ENCODE measurements around the gene ABHD5.
"Not testable (repeated sequence)": the region's sequence is repeated elsewhere in the genome, so short reads cannot be mapped to it uniquely, and the experiment has no call there.

ABHD5 gene

DNA sequence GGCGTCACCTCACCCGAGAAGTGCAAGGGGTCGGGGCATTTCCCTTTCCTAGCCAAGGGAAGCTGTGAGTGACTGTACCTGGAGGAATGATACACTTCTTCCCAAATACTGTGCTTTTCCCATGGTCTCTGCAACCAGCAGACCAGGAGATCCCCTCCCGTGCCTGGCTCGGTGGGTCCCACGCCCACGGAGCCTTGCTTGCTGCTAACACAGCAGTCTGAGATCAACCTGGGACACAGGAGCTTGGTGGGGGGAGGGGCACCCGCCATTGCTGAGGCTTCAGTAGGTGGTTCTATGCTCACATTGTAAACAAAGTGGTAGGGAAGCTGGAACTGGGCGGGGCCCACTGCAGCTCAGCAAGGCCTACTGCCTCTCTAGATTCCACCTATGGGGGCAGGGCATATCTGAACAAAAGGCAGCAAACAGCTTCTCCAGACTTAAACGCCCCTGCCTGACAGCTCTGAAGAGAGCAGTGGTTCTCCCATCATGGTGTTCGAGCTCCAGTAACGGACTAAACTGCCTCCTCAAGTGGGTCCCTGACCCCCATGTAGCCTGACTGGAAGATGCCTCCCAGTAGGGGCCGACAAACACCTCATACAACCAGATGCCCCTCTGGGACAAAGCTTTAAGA is 31.4 kb upstream of the ABHD5 start:
- H3K4me1 ChIP-seq (ENCODE audit: low read length), result no peaks in the 10 kb centered on the region
- H3K9me3 ChIP-seq (replicated peaks; ENCODE audit: insufficient read depth, low read length), result no peaks in the 10 kb centered on the region
- no peak overlapping the region for H3K27ac ChIP-seq (ENCODE audit: low read length)
- no peak for DNase-seq
- H2AFZ ChIP-seq (ENCODE audit: low read length), result no peak overlapping the region
- H3K4me2 ChIP-seq (ENCODE audit: low read depth, low read length), result no peak overlapping the region
- TF ChIP-seq EZH2 (optimal IDR thresholded peaks at IDR 0.05; ENCODE audit: low read depth, low read length) (no peak), EZH2phosphoT487 (IDR thresholded peaks at IDR 0.05; ENCODE audit: low read length) (no peak)
- TF ChIP-seq, protein P1, sequence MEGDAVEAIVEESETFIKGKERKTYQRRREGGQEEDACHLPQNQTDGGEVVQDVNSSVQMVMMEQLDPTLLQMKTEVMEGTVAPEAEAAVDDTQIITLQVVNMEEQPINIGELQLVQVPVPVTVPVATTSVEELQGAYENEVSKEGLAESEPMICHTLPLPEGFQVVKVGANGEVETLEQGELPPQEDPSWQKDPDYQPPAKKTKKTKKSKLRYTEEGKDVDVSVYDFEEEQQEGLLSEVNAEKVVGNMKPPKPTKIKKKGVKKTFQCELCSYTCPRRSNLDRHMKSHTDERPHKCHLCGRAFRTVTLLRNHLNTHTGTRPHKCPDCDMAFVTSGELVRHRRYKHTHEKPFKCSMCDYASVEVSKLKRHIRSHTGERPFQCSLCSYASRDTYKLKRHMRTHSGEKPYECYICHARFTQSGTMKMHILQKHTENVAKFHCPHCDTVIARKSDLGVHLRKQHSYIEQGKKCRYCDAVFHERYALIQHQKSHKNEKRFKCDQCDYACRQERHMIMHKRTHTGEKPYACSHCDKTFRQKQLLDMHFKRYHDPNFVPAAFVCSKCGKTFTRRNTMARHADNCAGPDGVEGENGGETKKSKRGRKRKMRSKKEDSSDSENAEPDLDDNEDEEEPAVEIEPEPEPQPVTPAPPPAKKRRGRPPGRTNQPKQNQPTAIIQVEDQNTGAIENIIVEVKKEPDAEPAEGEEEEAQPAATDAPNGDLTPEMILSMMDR (IDR thresholded peaks at IDR 0.05; ENCODE audit: low read length), result no peak
- H3K9ac ChIP-seq (ENCODE audit: low read length), result no peak overlapping the region
- no peaks in the 10 kb centered on the region for H3F3A ChIP-seq (ENCODE audit: insufficient read depth, low read length)
- H3K27me3 ChIP-seq (replicated peaks; ENCODE audit: insufficient read depth, low read length), result no peaks in the 10 kb centered on the region
- no peaks in the 10 kb centered on the region for H3K36me3 ChIP-seq (replicated peaks; ENCODE audit: insufficient read depth, low read length)
- H3K4me3 ChIP-seq (ENCODE audit: low read length), result no peak overlapping the region
- no peaks in the 10 kb centered on the region for H3K9me2 ChIP-seq (replicated peaks; ENCODE audit: insufficient read depth, low read length)
- H3K79me2 ChIP-seq (ENCODE audit: low read length), result no peaks in the 10 kb centered on the region
- H4K20me1 ChIP-seq (ENCODE audit: insufficient read depth, low read length), result no peaks in the 10 kb centered on the region

DNA sequence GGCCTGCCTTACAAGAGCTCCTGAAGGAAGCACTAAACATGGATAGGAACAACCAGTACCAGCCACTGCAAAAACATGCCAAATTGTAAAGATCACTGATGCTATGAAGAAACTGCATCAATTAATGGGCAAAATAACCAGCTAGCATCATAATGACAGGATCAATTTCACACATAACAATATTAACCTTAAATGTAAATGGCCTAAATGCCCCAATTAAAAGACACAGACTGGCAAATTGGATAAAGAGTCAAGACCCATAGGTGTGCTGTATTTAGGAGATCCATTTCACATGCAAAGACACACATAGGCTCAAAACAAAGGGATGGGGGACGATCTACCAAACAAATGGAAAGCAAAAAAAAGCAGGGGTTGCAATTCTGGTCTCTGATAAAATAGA is 29.4 kb upstream of the ABHD5 start:
- not testable (repeated sequence) for H3K27me3 ChIP-seq (replicated peaks; ENCODE audit: insufficient read depth, low read length); H3K27ac ChIP-seq (ENCODE audit: low read length); H3K36me3 ChIP-seq (replicated peaks; ENCODE audit: insufficient read depth, low read length); H3F3A ChIP-seq (ENCODE audit: insufficient read depth, low read length); H4K20me1 ChIP-seq (ENCODE audit: insufficient read depth, low read length); H3K4me1 ChIP-seq (ENCODE audit: low read length); DNase-seq; H3K4me2 ChIP-seq (ENCODE audit: low read depth, low read length); H3K4me3 ChIP-seq (ENCODE audit: low read length); H3K9me2 ChIP-seq (replicated peaks; ENCODE audit: insufficient read depth, low read length); H3K79me2 ChIP-seq (ENCODE audit: low read length); H2AFZ ChIP-seq (ENCODE audit: low read length); H3K9ac ChIP-seq (ENCODE audit: low read length); H3K9me3 ChIP-seq (replicated peaks; ENCODE audit: insufficient read depth, low read length)

DNA sequence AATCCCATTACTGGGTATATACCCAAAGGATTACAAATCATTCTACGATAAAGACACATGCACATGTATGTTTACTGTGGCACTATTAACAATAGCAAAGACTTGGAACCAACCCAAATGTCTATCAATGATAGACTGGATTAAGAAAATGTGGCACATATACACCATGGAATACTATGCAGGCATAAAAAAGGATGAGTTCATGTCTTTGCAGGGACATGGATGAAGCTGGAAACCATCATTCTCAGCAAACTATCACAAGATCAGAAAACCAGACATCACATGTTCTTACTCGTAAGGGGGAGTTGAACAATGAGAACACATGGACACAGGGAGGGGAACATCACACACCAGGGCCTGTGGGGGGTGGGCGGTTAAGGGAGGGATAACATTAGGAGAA is 25.7 kb upstream of the ABHD5 start:
- H3K27me3 ChIP-seq (replicated peaks; ENCODE audit: insufficient read depth, low read length); H3K9me2 ChIP-seq (replicated peaks; ENCODE audit: insufficient read depth, low read length); H4K20me1 ChIP-seq (ENCODE audit: insufficient read depth, low read length); H3K4me2 ChIP-seq (ENCODE audit: low read depth, low read length); H3K36me3 ChIP-seq (replicated peaks; ENCODE audit: insufficient read depth, low read length); H3K9me3 ChIP-seq (replicated peaks; ENCODE audit: insufficient read depth, low read length); H3K27ac ChIP-seq (ENCODE audit: low read length); H3K4me1 ChIP-seq (ENCODE audit: low read length); H3K9ac ChIP-seq (ENCODE audit: low read length); DNase-seq; H2AFZ ChIP-seq (ENCODE audit: low read length); H3F3A ChIP-seq (ENCODE audit: insufficient read depth, low read length); H3K4me3 ChIP-seq (ENCODE audit: low read length); H3K79me2 ChIP-seq (ENCODE audit: low read length): not testable (repeated sequence)

DNA sequence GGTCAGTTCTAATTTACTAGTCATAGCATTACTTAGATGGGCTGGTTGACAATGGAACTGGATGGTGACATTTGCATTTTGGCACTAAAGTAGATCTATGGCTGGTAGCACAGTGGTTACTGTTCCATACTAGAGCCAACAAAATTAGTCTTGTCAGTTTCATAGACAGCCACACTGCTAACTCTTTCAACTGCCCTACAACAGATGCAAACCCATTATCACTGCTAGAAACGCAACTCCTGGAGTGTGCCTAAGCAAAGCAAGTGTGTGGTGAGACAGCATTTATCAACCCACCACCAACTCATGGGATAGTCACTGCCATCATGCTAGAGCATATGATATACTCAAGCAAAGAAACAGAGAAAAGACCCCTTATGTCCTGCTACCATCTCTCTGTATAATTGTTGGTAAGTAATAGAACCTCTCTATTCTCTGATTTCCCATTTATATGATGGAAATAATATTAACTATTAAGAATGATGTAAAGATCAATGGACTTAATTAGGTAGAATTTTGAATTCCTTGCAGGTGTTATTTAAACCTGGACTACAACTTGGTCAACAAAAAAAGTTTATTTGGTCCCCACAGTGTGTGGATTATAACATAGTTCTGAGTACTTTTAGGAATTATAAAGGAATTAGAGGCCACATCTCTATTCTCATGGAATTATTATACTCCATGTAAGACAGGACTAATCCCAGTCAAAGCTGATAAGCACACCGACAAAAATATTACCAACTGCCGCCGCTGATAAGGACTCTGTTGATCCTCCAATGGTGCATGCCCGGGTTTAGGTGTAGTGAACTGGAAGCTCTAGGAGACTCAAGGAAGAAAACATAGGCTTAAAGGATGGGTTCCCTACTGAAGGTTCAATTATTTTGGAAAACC is 19.9 kb upstream of the ABHD5 start:
- Histone ChIP-seq H2AFZ (ENCODE audit: low read length) (no peak overlapping the region), H4K20me1 (ENCODE audit: insufficient read depth, low read length) (no peaks in the 10 kb centered on the region), H3K4me3 (ENCODE audit: low read length) (no peak overlapping the region), H3K4me2 (ENCODE audit: low read depth, low read length) (no peak overlapping the region), H3K27me3 (replicated peaks; ENCODE audit: insufficient read depth, low read length) (no peaks in the 10 kb centered on the region), H3K9me3 (replicated peaks; ENCODE audit: insufficient read depth, low read length) (no peaks in the 10 kb centered on the region), H3K4me1 (ENCODE audit: low read length) (no peaks in the 10 kb centered on the region), H3K79me2 (ENCODE audit: low read length) (no peaks in the 10 kb centered on the region), H3K36me3 (replicated peaks; ENCODE audit: insufficient read depth, low read length) (no peaks in the 10 kb centered on the region), H3K27ac (ENCODE audit: low read length) (no peak overlapping the region), H3K9ac (ENCODE audit: low read length) (no peak overlapping the region), H3K9me2 (replicated peaks; ENCODE audit: insufficient read depth, low read length) (no peaks in the 10 kb centered on the region), H3F3A (ENCODE audit: insufficient read depth, low read length) (no peaks in the 10 kb centered on the region)
- DNase-seq, result no peak
- TF ChIP-seq EZH2 (optimal IDR thresholded peaks at IDR 0.05; ENCODE audit: low read depth, low read length), result no peak
- no peak for TF ChIP-seq EZH2phosphoT487 (IDR thresholded peaks at IDR 0.05; ENCODE audit: low read length)
- TF ChIP-seq, protein P1 (IDR thresholded peaks at IDR 0.05; ENCODE audit: low read length), result no peak

All from MM.1S (cell line).